HEK293 (cell line): Measurements from ENCODE around the gene SLC35F3.

ENCODE experiments used
- CTCF ChIA-PET: fragments of 350-600 bp; formaldehyde crosslinking; extraction: SDS; loops from one replicate; lab custom pipeline; 2021; ENCODE audit warnings: antibody characterized with exemption; lab: Yijun Ruan, JAX
- POLR2A ChIA-PET: fragments of 300-600 bp; formaldehyde crosslinking; extraction: SDS; loops from one replicate; lab custom pipeline; 2020; ENCODE audit warnings: antibody characterized with exemption, inconsistent platforms; lab: Yijun Ruan, JAX
- H3K27ac ChIP-seq: fragments of 200-500 bp; sonication (Bioruptor generic); 2 replicates; pipeline ENCODE4 v1.5.1; 2014; ENCODE audit warnings: low read depth, low read length, control low read depth, inconsistent platforms; ENCODE audit errors: extremely low read depth
- H3K36me3 ChIP-seq, 2 experiments: fragments of 200-500 bp in 1 of 2; sonication (Bioruptor generic) in 1 of 2; 1 replicate in 1 of 2; 2 replicates in 1 of 2; pipeline ENCODE4 v1.5.1; 2014 to 2017; ENCODE audit warnings: inconsistent platforms in 2 of 2, low read length in 2 of 2; ENCODE audit not compliant: control insufficient read depth in 2 of 2, insufficient read depth in 1 of 2
- H3K4me1 ChIP-seq: fragments of 200-500 bp; sonication (Bioruptor generic); 2 replicates; pipeline ENCODE4 v1.5.1; 2014; ENCODE audit warnings: mild to moderate bottlenecking, low read length, inconsistent platforms; ENCODE audit not compliant: control insufficient read depth, insufficient read depth
- H3K4me3 ChIP-seq: 2 replicates; pipeline ENCODE4 v1.5.1; 2011; ENCODE audit warnings: low read depth, mild to moderate bottlenecking, control low read depth, low read length, moderate library complexity
- H3K9me3 ChIP-seq: fragments of 200-500 bp; sonication (Bioruptor generic); 2 replicates; pipeline ENCODE4 v1.5.1; 2014; ENCODE audit warnings: low read depth, low read length, inconsistent platforms; ENCODE audit not compliant: control insufficient read depth, insufficient read depth
- HOXC10 ChIP-seq: sonication (generic); formaldehyde crosslinking; IDR thresholded peaks from 2 replicates; pipeline ENCODE4 v1.8.1; 2023; ENCODE audit warnings: mild to moderate bottlenecking, missing genetic modification reagents
- KLF9 ChIP-seq: fragments of 450-650 bp; formaldehyde crosslinking; IDR thresholded peaks from 2 replicates; pipeline ENCODE4 v1.5.1; 2016; ENCODE audit warnings: missing biosample characterization, missing genetic modification characterization, low read depth
- SP3 ChIP-seq: fragments of 450-650 bp; formaldehyde crosslinking; IDR thresholded peaks from 2 replicates; pipeline ENCODE4 v1.5.1; 2016; ENCODE audit warnings: missing biosample characterization, missing genetic modification characterization
- ZBTB17 ChIP-seq: fragments of 450-650 bp; formaldehyde crosslinking; IDR thresholded peaks from 2 replicates; pipeline ENCODE4 v1.5.1; 2016; ENCODE audit warnings: missing biosample characterization, missing genetic modification characterization
- ZBTB8A ChIP-seq: fragments of 450-650 bp; formaldehyde crosslinking; IDR thresholded peaks from 2 replicates; pipeline ENCODE4 v1.5.1; 2016; ENCODE audit warnings: missing biosample characterization, missing genetic modification characterization
- ZFP3 ChIP-seq: fragments of 450-650 bp; formaldehyde crosslinking; IDR thresholded peaks from 2 replicates; pipeline ENCODE4 v1.5.1; 2016; ENCODE audit warnings: low read depth, missing biosample characterization, missing genetic modification characterization
- ZNF140 ChIP-seq: fragments of 450-650 bp; formaldehyde crosslinking; IDR thresholded peaks from 2 replicates; pipeline ENCODE4 v1.5.1; 2016; ENCODE audit warnings: missing biosample characterization, missing genetic modification characterization
- ZNF2 ChIP-seq: fragments of 450-650 bp; formaldehyde crosslinking; IDR thresholded peaks from 2 replicates; pipeline ENCODE4 v1.5.1; 2016; ENCODE audit warnings: missing biosample characterization, missing genetic modification characterization
- ZNF211 ChIP-seq: fragments of 450-650 bp; formaldehyde crosslinking; IDR thresholded peaks from 2 replicates; pipeline ENCODE4 v1.5.1; 2016; ENCODE audit warnings: low read depth, missing biosample characterization, missing genetic modification characterization
- ZNF341 ChIP-seq: fragments of 450-650 bp; formaldehyde crosslinking; IDR thresholded peaks from 2 replicates; pipeline ENCODE4; 2016; ENCODE audit warnings: low read depth, missing biosample characterization, missing genetic modification characterization
- ZNF555 ChIP-seq: fragments of 450-650 bp; formaldehyde crosslinking; conservative IDR thresholded peaks from 2 replicates; pipeline ENCODE4 v1.5.1; 2017; ENCODE audit warnings: missing biosample characterization, mild to moderate bottlenecking, missing genetic modification characterization, inconsistent platforms
- ZNF654 ChIP-seq: fragments of 450-650 bp; formaldehyde crosslinking; IDR thresholded peaks from 2 replicates; pipeline ENCODE4 v1.5.1; 2016; ENCODE audit warnings: low read depth, missing biosample characterization, missing genetic modification characterization
- ZNF768 ChIP-seq: fragments of 450-650 bp; formaldehyde crosslinking; IDR thresholded peaks from 2 replicates; pipeline ENCODE4 v1.5.1; 2018; ENCODE audit warnings: missing biosample characterization, mild to moderate bottlenecking, missing genetic modification characterization
- TF ChIP-seq, protein P1 (sequence below): fragments of 450-650 bp; formaldehyde crosslinking; IDR thresholded peaks from 2 replicates; pipeline ENCODE4 v1.5.1; 2017; ENCODE audit warnings: missing biosample characterization, missing genetic modification characterization
- TF ChIP-seq, protein P2 (sequence below): fragments of 450-650 bp; formaldehyde crosslinking; IDR thresholded peaks from 2 replicates; pipeline ENCODE4 v1.5.1; 2016; ENCODE audit warnings: missing biosample characterization, missing genetic modification characterization
- TF ChIP-seq, protein P3 (sequence below): fragments of 450-650 bp; IDR thresholded peaks from 2 replicates; pipeline ENCODE4 v1.5.1; 2018; ENCODE audit warnings: missing biosample characterization, mild to moderate bottlenecking, missing genetic modification characterization
- TF ChIP-seq, protein P4 (sequence below): fragments of 450-650 bp; IDR thresholded peaks from 2 replicates; pipeline ENCODE4 v1.5.1; 2018; ENCODE audit warnings: missing biosample characterization, missing genetic modification characterization
- TF ChIP-seq, protein P5 (sequence below): fragments of 450-650 bp; formaldehyde crosslinking; IDR thresholded peaks from 2 replicates; pipeline ENCODE4 v1.5.1; 2016; ENCODE audit warnings: missing biosample characterization, missing genetic modification characterization
- TF ChIP-seq, protein P6 (sequence below): fragments of 450-650 bp; formaldehyde crosslinking; IDR thresholded peaks from 2 replicates; pipeline ENCODE4 v1.5.1; 2016; ENCODE audit warnings: missing biosample characterization, missing genetic modification characterization

Gene SLC35F3

DNA sequence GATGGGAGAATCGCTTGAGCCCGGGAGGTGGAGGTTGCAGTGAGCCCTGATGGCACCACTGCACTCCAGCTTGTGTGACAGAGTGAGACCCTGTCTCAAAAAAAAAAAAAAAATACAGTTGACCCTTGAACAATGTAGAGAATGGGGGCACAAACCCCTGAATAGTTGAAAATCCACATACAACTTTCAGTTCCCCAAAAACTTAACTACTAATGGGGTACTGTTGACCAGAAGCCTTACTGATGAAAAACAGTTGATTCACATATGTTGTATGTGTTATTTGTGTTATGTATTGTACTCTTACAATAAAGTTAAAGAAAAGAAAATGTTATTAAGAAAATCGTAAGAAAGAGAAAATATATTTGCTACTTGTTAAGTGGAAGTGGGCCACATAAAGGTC lies 417.6 kb downstream of the SLC35F3 start:
- CTCF ChIA-PET: interaction anchor here (0.5 to 14.1 kb wide), 7 partner anchors 11 to 1095 kb away, joined by 3 to 199 read pairs (median 5); no protein-coding TSS in a partner anchor
- Histone ChIP-seq H3K4me1 (no peaks in the 10 kb centered on the region), H3K4me3 (no peak overlapping the region), H3K9me3 (no peaks in the 10 kb centered on the region), H3K36me3 (no peaks in the 10 kb centered on the region), H3K27ac (no peak overlapping the region)
- POLR2A ChIA-PET: no interaction called here
- TF ChIP-seq, protein P1, sequence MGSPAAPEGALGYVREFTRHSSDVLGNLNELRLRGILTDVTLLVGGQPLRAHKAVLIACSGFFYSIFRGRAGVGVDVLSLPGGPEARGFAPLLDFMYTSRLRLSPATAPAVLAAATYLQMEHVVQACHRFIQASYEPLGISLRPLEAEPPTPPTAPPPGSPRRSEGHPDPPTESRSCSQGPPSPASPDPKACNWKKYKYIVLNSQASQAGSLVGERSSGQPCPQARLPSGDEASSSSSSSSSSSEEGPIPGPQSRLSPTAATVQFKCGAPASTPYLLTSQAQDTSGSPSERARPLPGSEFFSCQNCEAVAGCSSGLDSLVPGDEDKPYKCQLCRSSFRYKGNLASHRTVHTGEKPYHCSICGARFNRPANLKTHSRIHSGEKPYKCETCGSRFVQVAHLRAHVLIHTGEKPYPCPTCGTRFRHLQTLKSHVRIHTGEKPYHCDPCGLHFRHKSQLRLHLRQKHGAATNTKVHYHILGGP (tag by site-specific recombination): no peak
- no peak for TF ChIP-seq ZNF555 (tag by site-specific recombination)
- no peak for TF ChIP-seq ZNF768
- TF ChIP-seq ZBTB8A (tag by site-specific recombination): no peak
- TF ChIP-seq ZFP3 (tag by site-specific recombination): no peak
- no peak for TF ChIP-seq HOXC10 (CRISPR knock-in tag)
- TF ChIP-seq, protein P2, sequence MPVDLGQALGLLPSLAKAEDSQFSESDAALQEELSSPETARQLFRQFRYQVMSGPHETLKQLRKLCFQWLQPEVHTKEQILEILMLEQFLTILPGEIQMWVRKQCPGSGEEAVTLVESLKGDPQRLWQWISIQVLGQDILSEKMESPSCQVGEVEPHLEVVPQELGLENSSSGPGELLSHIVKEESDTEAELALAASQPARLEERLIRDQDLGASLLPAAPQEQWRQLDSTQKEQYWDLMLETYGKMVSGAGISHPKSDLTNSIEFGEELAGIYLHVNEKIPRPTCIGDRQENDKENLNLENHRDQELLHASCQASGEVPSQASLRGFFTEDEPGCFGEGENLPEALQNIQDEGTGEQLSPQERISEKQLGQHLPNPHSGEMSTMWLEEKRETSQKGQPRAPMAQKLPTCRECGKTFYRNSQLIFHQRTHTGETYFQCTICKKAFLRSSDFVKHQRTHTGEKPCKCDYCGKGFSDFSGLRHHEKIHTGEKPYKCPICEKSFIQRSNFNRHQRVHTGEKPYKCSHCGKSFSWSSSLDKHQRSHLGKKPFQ (tag by site-specific recombination): no peak
- no peak for TF ChIP-seq KLF9 (tag by site-specific recombination)
- TF ChIP-seq, protein P3, sequence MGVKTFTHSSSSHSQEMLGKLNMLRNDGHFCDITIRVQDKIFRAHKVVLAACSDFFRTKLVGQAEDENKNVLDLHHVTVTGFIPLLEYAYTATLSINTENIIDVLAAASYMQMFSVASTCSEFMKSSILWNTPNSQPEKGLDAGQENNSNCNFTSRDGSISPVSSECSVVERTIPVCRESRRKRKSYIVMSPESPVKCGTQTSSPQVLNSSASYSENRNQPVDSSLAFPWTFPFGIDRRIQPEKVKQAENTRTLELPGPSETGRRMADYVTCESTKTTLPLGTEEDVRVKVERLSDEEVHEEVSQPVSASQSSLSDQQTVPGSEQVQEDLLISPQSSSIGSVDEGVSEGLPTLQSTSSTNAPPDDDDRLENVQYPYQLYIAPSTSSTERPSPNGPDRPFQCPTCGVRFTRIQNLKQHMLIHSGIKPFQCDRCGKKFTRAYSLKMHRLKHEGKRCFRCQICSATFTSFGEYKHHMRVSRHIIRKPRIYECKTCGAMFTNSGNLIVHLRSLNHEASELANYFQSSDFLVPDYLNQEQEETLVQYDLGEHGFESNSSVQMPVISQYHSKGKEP (tag by site-specific recombination): no peak

DNA sequence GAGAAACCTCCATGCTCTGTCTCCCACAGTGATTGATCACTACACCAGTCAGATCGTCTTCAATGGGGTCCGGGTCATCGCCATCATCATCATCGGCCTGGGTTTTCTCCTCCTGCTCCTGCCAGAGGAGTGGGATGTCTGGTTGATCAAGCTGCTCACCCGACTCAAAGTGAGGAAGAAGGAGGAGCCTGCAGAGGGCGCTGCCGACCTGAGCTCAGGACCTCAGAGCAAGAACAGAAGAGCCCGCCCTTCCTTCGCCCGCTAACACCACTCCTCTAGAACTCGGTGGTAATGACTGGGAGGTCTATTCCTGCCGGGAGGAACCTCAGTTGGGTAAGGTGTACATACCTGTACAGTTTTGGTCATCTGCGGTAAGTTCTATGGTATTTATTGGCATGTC lies 418.5 kb downstream of the SLC35F3 start:
- H3K9me3 ChIP-seq: no peaks in the 10 kb centered on the region
- ChIA-PET POLR2A (interaction anchor here (0.6 kb wide), 1 partner anchor 50 kb away, joined by 3 read pairs; the partner anchor contains the start of gene COA6), CTCF (interaction anchor here (0.5 to 14.1 kb wide), 16 partner anchors 12 to 1097 kb away, joined by 3 to 199 read pairs (median 4); no protein-coding TSS in a partner anchor)
- TF ChIP-seq, protein P4, sequence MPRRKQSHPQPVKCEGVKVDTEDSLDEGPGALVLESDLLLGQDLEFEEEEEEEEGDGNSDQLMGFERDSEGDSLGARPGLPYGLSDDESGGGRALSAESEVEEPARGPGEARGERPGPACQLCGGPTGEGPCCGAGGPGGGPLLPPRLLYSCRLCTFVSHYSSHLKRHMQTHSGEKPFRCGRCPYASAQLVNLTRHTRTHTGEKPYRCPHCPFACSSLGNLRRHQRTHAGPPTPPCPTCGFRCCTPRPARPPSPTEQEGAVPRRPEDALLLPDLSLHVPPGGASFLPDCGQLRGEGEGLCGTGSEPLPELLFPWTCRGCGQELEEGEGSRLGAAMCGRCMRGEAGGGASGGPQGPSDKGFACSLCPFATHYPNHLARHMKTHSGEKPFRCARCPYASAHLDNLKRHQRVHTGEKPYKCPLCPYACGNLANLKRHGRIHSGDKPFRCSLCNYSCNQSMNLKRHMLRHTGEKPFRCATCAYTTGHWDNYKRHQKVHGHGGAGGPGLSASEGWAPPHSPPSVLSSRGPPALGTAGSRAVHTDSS (tag by site-specific recombination): 0 out of 2 replicates have a peak, but pooled peaks have one; percentile 32
- peak; percentile 19; the same call in 1 of the 2 replicates for TF ChIP-seq ZNF341
- peak; percentile 48 for TF ChIP-seq ZBTB17 (tag by site-specific recombination)
- peak; percentile 30; the same call in 1 of the 2 replicates for TF ChIP-seq SP3 (tag by site-specific recombination)
- TF ChIP-seq ZNF654 (tag by site-specific recombination): peak; percentile 71
- TF ChIP-seq ZNF140 (tag by site-specific recombination): no peak
- TF ChIP-seq, protein P5, sequence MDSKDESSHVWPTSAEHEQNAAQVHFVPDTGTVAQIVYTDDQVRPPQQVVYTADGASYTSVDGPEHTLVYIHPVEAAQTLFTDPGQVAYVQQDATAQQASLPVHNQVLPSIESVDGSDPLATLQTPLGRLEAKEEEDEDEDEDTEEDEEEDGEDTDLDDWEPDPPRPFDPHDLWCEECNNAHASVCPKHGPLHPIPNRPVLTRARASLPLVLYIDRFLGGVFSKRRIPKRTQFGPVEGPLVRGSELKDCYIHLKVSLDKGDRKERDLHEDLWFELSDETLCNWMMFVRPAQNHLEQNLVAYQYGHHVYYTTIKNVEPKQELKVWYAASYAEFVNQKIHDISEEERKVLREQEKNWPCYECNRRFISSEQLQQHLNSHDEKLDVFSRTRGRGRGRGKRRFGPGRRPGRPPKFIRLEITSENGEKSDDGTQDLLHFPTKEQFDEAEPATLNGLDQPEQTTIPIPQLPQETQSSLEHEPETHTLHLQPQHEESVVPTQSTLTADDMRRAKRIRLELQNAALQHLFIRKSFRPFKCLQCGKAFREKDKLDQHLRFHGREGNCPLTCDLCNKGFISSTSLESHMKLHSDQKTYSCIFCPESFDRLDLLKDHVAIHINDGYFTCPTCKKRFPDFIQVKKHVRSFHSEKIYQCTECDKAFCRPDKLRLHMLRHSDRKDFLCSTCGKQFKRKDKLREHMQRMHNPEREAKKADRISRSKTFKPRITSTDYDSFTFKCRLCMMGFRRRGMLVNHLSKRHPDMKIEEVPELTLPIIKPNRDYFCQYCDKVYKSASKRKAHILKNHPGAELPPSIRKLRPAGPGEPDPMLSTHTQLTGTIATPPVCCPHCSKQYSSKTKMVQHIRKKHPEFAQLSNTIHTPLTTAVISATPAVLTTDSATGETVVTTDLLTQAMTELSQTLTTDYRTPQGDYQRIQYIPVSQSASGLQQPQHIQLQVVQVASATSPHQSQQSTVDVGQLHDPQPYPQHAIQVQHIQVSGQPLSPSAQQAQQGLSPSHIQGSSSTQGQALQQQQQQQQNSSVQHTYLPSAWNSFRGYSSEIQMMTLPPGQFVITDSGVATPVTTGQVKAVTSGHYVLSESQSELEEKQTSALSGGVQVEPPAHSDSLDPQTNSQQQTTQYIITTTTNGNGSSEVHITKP: peak; percentile 75
- TF ChIP-seq, protein P6, sequence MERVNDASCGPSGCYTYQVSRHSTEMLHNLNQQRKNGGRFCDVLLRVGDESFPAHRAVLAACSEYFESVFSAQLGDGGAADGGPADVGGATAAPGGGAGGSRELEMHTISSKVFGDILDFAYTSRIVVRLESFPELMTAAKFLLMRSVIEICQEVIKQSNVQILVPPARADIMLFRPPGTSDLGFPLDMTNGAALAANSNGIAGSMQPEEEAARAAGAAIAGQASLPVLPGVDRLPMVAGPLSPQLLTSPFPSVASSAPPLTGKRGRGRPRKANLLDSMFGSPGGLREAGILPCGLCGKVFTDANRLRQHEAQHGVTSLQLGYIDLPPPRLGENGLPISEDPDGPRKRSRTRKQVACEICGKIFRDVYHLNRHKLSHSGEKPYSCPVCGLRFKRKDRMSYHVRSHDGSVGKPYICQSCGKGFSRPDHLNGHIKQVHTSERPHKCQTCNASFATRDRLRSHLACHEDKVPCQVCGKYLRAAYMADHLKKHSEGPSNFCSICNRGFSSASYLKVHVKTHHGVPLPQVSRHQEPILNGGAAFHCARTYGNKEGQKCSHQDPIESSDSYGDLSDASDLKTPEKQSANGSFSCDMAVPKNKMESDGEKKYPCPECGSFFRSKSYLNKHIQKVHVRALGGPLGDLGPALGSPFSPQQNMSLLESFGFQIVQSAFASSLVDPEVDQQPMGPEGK (tag by site-specific recombination): peak; percentile 39; the same call in 1 of the 2 replicates
- peak; percentile 45; the same call in 1 of the 2 replicates for TF ChIP-seq ZNF2 (tag by site-specific recombination)
- TF ChIP-seq ZNF211 (tag by site-specific recombination): no peak
- no peaks in the 10 kb centered on the region for H3K36me3 ChIP-seq
- H3K4me1 ChIP-seq: no peaks in the 10 kb centered on the region
- no peak overlapping the region for H3K4me3 ChIP-seq
- H3K27ac ChIP-seq: no peak overlapping the region
